GM18507 (cell line): Measurements from ENCODE around the gene GPR153.

Experiments used
- DNase-seq: peaks from one replicate; pipeline ENCODE4 v3.0.0; 2011; ENCODE audit warnings: low read depth; ENCODE audit not compliant: insufficient read length; ENCODE audit errors: extremely low spot score
- FAIRE-seq: peaks from 2 replicates; lab custom pipeline; 2011; peaks lifted over from hg19 to GRCh38; lab: Jason Lieb, UNC

GPR153 gene

DNA sequence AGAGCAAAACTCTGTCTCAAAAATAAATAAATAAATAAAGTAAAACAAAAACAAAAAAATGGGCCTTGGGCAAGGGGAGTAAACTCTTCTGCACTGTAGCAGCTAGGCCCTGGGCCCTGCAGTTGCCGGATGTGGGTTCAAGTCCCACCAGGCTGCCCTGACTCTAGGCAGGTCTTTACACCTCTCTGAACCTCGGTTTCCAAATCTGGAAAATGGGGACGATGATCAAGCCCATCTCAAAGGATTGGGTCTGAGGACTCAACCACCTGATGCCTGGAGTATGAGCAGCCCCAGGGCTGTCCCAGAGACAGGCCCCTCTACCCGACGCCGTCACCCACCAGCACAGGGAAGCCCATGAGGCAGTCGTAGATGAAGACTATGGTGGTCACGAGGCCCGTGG, 7.5 kb downstream of the GPR153 start:
- FAIRE-seq: no peak
- DNase-seq: no peak

DNA sequence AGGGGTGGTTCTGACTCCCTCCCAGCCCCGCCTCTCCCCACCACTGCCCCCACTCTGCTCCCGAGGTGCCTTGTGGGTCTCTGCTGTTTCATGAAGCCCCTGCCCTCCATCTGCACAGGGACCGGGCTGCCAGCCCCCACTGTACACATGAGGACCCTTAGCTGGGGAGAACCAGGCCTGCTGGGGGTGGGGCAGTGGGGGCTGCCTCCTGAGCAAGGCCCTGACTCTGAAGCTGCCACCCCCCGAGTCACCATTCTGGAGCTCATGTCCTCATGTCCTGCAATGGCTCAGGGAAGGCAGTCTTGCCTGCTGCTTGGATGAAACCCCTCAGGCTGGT, 8.6 kb downstream of the GPR153 start:
- DNase-seq: no peak
- FAIRE-seq: no peak

DNA sequence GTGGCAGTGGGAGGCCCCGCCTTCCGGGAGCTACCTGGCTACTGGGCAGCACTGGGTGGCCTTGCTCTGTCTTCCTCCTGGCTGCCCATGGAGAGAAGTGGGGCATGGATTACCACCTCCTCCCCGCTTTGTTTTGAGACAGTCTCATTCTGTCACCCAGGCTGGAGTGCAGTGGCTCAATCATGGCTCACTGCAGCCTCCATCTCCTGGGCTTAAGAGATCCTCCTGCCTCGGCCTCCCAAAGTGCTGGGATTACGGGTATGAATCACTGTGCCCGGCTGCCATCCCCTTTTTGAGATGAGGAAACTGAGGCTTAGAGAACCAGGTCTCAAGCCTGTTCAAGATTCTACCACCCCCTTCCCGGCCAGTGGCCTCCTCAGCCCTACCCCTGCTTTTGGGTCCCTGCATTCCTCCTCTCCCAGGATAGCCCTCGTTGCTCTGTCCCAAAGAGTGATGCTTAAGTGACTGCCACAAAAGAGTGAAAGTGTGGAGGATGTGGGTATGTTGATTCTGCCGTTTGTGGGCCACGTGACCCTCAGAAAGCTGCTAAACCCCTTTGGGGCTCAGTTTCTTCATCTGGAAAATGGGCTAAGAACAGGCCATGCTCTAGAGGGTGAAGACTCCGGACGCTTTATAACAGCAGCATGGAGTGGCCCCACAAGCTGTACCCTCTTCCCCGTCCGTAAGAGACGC, 9.1 kb downstream of the GPR153 start:
- FAIRE-seq: no peak

DNA sequence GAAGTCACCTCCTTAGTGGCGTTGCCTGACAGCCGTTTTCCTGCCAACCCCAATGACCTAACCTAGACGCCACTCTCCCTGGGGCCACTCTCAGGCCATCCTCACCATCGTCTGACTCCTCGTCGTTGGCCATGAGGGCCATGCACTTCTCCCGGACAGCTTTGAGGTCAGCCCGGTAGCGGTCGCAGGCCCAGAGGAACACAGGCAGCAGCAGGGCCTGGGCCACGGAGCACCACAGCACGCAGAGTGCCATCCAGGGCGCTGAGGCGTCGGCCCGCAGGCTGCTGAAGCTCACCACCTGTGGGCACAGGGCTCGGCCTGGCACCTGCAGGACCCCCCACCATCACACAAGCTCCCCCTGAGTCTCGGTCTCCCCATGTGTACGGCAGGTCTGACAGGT, 9.7 kb downstream of the GPR153 start:
- FAIRE-seq: no peak
- no peak for DNase-seq

More for the DNA sequence above, 9.1 kb downstream of the GPR153 start:
- DNase-seq: no peak

DNA sequence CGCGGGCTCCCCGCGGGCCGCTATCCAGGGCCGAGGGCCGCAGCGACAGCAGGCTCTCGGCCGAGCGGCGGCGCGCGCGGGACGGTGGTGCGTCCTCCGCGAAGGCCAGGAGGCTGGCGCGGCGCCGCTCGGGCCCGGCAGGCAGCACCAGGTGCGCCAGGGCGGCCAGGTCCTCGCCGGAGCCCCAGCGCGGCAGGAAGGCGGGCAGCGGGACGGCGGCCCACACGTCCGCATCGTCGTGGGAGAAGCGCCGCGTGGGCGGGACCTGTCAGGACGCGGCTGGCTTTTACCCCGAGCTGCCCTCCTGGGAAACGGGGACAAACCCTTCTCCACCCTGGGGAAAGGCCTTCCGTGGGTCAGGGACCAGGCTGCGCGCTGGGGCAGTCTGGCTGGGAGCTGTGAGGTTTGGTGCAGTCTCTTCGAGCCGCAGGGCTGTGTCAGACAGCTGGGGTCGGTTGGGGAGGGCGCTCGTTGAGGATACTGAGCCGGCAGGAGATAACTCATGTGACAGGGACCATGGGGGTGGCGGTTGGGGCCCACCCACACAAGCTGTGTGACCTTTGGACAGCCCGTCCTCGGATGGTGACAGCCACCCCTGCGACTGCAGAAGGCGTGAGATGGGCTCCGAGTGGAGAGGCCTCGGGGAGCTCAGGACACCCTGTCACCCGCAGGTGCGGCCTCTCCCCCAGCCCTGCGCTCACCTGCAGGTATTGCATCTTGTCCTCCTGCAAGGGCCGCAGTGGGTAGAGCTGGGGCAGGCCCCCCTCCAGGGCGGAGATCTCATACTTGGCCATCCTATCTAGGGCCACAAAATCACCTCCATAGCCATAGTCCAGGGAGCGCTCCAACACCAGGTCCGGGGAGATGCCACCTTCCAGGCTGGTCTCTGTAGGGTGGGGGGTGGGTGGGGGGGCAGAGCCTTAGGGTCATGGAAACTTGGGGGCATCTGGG, 10.9 kb downstream of the GPR153 start:
- FAIRE-seq: no peak
- no peak for DNase-seq

DNA sequence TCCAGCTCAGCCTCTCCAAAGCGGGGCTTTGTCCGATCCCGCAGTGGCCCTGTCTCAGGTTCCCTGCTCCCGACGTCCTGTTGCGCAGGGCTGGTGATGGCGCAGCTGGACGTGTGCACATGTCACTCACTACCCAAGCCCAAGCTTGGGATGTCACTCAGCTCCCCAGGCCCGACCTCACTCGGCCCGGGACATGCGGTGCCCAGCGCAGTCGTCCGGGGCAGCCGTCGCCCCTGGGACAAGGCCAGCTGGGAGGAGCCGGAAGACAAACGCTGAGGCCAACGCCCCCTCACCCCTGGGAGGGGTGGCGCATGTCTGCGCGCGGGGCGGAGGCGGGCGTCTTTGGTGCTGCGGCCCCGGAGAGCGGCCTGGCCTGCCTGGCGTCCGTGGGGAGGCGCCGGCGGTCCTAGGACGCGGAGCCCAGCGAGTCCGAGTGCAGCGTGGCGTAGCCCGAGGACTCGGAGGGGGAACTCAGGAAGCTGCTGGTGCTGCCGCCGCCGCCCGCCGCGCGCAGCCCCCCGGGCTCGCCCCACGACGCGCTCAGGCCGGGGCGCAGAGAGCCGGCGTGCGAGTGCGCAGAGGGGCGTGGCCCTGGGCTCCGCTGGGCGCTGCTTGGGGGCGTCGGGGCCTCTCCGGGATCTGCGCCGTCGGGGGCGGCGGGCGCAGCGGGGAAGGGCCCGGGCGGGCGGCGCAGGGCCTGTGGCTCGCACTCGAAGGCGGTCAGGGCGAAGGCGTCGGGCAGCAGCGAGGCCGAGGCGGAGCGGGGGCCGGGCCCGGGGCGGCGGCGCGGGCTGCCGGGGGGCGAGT, 11.8 kb downstream of the GPR153 start:
- DNase-seq (no peak), FAIRE-seq (no peak)

DNA sequence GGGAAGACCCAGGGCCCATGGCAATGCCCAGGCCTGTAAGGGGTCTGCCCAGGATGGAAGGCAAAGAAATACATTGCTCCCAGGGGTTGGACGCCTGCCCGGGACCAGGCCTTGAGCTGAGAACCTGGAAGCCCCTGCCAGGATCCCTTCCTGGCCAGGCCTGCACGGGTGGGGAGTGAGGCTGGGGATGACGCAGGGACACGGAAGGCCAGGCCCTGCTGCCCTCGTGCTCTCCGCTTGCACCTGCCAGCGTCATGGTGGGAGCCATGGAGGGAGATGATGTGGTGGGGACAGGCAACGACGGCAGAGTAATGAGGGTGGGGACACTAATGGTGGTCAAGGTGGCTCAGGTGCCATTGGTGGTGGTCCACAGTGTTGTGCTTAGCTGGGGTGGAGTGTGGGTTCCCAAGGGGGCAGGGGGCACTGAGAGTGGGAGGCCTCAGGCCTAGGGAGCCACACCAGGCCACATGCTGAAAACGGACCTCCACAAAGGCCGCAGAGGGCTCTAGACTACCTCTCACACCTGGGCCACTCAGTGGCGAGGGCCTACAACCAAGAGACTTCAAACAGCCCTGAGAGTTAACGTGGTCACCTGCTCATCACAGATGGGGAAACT, 12.6 kb downstream of the GPR153 start:
- FAIRE-seq: no peak

DNA sequence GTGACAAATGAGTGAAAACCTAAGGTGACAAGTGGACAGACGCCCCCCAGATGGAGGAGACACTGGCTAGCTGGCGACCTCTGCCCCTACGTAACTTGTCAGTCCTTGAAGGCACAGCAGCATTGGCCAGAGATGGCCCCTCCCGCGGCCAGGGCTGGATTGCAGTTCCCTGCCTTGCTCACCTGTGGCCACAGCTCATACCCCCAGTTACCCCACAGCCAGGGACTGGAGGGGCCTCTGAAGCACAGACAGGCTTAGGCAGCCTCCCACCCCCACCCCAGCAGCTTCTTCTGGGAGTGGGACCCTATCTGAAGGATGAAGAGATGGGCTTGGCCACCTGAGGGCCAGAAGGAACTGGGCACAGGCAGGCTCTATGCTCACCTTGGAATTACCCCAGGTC, 13.2 kb downstream of the GPR153 start:
- DNase-seq (no peak), FAIRE-seq (no peak)

More for the DNA sequence above, 12.6 kb downstream of the GPR153 start:
- no peak for DNase-seq

DNA sequence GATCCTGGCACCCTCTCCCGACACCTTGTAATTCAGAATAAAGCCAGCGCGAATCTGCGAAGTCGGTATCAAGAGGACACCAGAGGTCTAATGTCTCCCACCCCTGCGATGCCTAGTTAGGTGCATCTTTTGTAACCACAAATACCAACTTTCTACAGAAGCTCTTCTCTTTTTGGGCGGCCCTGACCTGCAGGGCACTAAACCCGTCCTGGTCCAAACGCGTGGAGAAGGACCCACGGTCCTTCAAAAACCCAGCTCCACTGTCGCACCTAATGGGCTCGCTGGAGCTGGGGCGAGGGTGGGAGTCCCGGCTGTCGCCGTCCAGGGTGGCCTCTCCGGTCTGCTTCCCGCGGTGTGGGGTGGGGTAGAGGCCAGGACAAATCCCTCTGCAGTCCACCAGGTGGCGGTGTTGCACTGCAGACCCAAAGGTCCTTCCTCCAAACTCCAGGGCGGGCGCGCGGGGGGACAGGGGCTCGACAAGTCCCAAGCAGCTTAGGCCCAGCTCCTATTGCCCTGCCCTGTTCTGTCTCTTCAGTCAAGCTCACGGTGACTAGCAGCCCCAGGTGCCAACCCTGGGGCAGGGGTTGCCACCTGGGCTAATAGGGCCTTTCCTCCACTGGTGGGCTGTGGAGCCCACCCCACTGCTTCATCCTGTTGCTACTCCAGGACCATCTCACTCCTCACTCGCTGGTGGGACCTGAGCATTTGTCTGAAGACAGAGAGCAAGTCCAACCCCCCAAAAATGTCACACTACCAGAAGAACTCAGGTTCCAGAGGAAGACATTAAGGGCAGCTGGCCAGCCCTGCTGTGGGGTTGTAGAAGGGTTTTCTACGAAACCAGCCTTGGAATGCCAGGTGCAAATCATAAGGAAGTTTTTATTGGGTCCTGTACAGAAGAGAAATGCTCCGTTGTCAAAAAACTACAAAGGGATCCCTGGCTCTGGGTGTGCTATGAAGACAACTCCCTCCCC, 14.1 kb downstream of the GPR153 start:
- peak; percentile 79 for DNase-seq
- FAIRE-seq: peak; percentile 78

DNA sequence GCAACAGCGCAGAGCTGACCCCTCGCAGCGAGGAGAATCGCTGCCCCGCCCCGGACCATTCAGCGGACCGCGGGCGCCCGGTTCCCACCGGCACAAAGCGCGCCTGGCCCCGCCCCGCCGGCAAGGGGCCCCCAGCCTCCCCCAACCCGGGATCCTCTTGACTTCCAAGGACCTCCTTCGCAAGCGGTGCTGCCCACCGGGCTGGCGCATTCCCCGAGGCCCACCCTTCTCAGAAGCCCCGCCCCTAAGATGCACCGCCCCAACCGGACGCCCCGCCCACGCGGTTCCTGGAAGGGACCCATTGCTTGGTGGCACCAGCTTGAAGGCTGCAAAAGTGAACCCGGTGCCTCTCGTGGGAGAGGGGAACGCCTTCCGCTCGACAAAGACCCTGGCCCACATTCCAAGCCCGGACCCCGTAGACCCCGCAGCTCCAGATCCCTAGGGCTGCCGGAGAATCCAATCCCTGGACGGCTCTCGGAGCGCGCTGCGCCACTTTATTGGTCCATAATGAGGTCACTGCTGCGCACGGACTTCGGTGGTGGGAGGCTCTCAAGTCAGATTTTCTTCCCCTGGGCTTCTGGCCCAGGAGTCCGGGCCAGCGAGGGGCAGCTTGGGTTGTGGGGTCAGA, 14.9 kb downstream of the GPR153 start:
- DNase-seq: no peak

DNA sequence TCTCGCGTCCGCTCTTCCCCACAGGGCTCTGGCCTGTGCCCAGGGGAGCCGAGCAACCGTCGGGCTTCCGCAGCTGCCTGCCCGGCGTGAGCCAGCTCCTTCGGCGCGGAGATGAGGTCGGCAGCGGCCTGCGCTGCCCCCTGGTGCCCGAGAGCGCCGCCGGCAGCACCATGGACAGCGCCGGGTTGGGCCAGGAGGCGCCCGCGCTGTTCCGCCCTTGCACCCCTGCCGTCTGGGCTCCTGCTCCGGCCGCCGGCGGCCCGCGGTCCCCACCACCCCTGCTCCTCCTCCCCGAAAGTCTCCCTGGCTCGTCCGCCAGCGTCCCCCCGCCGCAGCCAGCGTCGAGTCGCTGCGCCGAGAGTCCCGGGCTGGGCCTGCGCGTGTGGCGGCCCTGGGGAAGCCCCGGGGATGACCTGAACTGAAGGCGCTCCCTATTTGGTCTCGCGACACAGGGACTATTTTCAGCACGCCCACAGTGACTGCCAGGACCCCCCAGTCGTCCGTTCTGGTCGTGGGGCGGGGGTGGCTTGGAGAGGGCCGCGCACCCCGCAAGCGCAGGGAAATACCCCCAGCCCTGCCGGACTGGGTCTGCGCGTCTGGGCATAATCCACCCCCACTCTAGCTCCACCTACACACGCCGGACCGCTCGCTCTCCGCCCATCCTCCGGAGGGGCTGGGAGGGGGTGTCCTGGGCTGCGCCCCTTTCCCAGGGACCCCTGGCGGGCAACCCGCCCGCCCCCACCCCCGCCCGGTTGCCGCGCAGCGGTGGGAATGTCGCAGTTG, 15.6 kb downstream of the GPR153 start:
- FAIRE-seq (peak; percentile 79), DNase-seq (peak; percentile 83)

More for the DNA sequence above, 14.9 kb downstream of the GPR153 start:
- FAIRE-seq: peak; percentile 50

DNA sequence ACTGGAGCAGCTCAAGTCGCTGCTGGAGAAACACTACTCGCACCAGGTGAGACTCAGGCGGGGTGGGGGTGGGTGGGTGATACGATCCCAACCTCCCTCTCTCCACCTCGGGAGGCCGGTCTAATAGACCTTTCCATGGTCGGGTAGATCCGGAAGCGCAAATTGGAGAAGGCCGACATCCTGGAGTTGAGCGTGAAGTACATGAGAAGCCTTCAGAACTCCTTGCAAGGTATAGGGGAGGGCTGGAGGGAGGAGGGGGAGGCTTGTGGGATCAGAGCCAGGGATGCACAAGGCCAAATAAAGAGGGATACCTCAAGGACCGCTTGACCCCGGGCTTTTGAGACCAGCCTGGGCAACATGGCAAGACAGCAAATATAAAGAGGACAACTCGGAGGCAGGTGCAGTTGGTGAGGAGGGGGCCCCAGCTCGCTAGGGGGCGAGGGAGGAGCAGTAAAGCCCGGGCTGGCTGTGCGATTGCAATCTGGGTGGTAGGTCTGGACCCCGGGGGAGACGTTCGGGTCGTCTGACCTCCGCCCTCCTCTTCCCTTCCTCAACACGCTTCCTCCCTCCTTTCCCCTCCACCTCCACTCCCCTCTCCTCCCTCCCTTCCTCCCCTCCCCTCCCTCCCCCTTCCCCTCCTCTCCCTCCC, 16.4 kb downstream of the GPR153 start:
- no peak for DNase-seq
- FAIRE-seq: no peak

DNA sequence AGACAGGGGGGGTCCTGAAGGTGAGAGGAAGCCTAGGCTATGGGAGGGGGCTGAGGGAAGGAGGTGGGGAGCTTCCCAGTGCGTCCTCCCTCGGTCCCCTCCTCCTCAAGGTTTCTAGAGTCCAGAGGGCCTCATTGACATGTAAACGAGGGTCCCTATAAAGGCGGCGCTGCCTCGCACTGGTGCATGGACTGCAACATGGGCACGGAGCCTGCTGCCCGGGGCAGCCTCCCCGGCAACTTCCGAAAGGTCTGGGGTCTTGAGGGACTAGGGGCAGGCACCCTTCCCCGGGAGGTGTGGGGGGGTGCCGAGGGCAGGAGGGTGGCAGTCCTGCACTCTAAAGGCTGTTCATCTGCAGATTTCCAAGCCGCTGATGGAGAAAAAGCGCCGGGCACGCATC, 16.9 kb downstream of the GPR153 start, which contains the start of gene HES3:
Gene HES3 (plus strand): TSS at position 187 of the 400 bp plus-strand sequence. CDS start 187 bp downstream, at position 374.
- FAIRE-seq (no peak), DNase-seq (no peak)

DNA sequence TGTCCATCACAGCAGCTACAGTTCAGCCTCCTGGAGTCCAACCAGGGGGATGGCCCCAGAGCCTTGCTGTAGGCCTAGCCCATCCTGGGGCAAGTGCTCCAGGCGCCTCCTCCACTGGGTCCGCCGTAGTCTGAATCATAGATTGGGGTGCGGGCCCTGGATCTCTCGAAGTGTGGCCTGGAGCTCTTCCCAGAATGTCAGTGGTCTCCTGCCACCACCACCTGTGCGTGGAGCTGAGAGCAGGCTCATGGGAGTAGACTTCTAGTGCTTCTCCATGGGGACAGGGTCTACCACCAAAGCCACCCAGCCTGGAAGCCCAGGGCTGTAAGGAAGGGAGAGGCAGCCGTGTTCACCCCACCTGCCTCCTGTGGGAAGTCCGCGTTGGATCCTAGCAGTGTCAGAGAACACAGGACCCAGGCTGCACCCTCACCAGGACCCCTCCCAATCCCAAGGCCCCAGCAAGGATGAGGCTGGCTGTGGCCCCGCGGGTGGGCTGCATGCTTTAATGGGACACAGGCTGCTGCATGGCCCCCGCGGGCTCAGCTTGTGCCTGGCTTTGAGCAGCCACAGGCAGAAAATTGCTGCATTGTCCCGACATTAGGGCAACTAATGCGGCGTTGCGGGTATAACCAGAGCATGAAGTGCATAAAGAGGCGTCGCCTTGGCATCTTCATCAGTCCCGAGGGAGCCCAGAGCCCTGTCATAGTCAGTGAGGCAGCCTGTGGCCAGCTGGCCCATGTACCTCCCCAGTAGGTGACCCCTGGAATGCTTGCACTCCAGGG, 17.7 kb downstream of the GPR153 start:
- DNase-seq (no peak), FAIRE-seq (no peak)

DNA sequence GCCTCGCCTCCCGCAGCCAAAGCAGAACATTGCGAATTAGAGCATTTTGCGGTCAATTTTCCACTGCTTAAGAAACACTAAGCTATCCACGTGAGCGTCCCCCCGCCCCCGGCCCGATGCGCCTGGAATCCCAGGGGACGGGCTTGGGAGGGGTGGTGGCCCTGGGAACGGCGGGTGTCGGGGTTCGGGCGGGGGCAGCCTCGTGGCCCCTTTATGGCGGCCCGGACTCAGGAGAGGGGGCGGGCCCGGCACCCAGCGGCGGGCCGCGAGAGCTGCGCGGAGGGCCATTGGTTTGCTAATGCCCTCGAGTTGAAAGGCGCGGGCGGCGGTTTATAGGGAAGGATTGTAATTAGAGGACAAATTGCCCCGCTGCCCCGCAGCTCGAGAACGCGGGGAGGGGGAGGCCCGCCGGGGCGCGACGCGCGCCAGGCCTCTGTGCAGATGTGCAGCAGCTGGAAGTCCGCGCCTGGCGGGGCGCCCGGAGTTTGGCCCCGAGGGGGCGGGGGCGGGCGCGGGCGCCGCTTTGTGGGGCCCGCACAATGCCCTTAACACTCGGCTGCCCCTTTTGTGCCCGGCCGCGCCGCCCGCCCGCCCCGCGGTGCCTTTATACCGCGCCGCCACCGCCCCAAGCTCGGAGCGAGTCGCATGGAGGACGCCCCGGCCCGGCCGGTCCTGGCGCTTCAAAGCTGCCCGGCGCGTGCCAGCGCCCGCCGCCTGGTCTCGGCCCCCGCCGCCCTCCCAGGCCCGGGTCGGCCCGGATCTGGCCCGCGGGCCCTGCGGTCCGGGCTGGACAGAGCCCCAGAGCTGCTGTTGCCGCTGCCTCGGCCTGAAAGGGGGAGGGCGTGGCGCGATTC, 18.8 kb downstream of the GPR153 start:
- no peak for FAIRE-seq
- DNase-seq: no peak
